NCI-H446 treated with DMSO at 0.1 percent for 48 hours (cell line): ENCODE measurements around the gene PLB1.

Experiments used
- DNase-seq: peaks from one replicate; lab custom pipeline; 2025; lab: John Stamatoyannopoulos, UW

PLB1 gene

DNA sequence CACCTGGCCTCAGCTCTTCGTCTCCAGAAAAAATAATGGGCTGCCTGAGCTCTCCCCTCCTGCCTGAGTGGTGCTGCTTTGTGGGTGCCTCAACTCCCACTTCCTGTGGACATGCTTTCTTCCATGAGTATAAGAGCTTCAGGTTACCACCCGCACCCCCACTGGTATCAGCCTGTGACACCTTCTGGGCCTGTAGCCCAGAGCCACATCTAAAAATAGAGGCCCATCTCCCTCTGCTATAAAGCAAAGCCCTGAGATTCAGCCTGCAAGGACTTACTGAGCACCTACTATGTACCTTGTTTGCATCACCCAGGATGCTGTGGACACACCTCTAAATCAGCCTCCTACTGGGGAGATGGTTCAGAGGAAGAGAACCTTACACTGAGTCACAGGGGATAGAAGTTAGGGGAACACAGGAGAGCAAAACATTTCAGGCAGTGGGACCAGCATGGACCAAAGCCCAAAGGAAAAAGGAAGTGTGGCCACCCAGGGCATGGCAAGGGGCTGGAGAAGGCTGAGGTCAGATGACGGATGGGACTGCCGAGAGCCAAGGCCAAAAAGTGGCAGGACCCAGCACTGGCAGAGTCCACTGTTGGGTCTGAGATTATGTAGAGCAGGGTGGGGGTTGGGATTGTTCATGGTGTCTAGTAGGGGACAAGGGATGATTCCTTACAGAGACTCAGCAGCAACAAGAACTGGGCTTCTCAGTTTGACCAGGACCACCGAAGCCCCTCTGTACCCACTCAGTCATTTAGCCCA lies 132.0 kb downstream of the PLB1 start:
- no peak for DNase-seq

- DNase-seq = no peak
These were observed 132.6 kb downstream of the PLB1 start for GRCh38 chr2:28628506-28628905.

DNA sequence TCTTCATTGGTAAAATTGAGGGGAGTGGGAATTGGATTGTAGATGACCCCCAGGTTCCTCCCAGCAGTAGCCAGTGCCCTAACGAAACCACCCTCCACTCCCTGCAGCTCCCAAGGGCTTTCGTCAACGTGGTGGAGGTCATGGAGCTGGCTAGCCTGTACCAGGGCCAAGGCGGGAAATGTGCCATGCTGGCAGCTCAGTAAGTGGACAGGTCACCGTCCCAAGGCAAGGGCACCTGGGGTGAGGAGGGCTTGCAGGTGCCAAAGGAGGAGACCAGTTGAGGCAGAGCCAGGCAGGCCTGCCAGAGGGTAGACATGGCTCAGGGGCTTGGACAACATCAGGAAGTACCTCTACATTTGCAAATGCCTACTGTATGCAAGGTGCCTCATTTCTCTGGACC lies 133.1 kb downstream of the PLB1 start:
- DNase-seq = no peak

DNA sequence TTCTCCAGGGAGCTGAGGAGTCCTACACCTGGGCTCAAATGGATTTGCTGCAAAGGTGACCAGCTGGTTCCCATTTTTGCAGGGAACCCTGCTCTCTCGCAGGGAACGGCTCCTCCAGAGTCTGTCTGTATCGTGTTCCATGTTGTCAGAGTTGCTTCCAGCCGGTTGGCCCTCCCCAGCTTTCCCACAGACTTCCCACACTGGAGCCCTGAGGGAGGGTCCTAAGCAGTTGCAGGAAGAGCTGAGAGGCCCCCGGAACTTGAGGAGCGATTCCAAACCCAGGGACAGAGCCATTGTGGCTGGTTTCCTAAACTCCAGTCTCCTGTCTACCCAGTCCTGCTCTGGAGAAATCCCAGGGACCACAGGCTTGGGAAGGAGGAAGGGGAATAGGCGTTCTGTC lies 134.1 kb downstream of the PLB1 start:
- no peak for DNase-seq

DNA sequence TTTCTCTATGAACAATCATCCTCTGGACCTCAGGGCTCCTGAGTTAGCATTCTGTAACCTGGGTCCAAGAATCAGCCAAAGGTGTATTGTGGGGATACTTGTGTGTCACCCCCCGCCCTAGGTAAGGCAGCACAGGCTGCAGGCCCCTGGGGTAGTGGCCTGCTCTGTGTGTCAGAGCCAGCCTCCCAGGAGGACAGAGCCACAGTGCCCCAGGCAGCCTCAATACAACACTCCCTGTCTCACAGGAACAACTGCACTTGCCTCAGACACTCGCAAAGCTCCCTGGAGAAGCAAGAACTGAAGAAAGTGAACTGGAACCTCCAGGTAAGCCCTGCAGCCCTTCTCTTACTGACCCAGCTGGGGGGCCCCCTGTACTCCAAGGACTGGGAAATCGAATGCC lies 134.5 kb downstream of the PLB1 start:
- no peak for DNase-seq

DNA sequence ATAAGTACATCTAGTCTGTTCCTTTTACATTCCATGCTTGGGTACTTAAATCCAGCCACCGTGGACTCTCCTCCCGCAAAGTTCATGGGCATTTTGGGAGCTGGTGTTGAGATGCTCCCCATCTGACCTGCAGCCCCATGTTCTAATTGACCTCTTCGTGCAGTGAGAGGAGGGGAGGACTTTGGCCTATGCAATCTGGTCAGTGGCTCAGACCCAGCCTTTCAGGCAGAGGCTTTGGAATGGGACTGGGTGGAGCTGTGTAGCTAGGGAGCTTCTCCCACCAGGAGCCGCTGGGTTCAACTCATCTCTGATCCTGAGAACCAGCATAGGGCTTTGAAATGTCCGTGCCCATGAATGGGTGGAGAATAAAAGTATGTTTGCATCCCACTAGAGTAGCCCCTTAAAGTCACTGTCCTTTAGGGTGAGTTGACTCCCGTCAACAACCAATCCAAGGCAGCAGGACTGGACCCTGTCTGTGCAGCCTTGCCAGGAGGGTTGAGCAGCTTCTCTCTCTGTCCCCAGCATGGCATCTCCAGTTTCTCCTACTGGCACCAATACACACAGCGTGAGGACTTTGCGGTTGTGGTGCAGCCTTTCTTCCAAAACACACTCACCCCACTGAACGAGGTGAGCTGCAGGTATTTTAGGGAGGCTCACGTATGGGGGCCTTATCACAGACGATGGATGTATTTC lies 135.8 kb downstream of the PLB1 start:
- DNase-seq = no peak

GRCh38 chr2:28632791-28633190 lies 136.9 kb downstream of the PLB1 start:
- no peak for DNase-seq

GRCh38 chr2:28633204-28633603 lies 137.3 kb downstream of the PLB1 start:
- no peak for DNase-seq

- no peak for DNase-seq
These were observed 137.9 kb downstream of the PLB1 start for GRCh38 chr2:28633746-28634145.

- no peak for DNase-seq
These were observed 139.3 kb downstream of the PLB1 start for GRCh38 chr2:28635191-28635611.

GRCh38 chr2:28636491-28636890 lies 140.6 kb downstream of the PLB1 start:
- no peak for DNase-seq

- DNase-seq = no peak
These were observed 141.5 kb downstream of the PLB1 start for GRCh38 chr2:28637066-28638047.

DNA sequence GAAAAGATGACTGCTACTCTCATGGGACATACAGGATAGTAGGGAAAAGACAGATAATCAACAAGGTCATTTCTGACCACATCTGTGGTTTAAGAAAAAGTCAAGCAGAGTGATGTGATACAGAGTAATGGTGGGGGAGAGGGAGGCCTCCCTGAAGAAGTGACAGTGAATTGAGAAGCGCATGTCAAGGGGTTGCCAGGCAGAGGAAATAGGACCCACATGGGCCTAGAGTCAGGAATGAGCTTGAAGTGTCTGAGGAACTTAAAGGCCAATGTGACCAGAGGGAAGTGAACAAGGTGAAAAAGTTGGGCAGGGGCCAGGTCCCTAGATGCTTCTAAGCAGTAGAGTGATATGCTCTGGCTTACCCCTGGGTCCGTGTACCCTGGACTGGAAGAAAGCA lies 142.2 kb downstream of the PLB1 start:
- no peak for DNase-seq

GRCh38 chr2:28639092-28639691 lies 143.3 kb downstream of the PLB1 start:
- DNase-seq = no peak

DNA sequence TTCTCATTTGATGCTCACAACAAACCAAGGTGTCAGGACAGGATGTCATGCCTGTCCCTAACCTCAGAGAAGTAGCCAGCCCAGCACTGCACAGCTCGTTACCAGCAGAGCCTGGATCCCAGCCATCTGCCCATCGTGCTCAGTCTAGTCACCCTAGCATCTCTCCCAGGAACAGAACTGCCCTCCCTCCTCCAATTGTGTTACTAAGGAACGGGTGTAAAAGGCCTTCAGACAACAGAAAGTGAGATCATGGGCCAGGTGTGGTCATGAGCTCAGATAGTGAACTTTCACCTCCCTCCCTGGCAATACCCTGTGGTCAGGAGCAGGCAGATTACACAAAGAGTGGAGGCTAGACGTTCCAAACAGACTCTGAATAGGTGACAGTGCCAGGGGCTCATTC lies 144.0 kb downstream of the PLB1 start:
- DNase-seq = no peak

GRCh38 chr2:28640260-28640907 lies 144.5 kb downstream of the PLB1 start:
- DNase-seq = no peak

DNA sequence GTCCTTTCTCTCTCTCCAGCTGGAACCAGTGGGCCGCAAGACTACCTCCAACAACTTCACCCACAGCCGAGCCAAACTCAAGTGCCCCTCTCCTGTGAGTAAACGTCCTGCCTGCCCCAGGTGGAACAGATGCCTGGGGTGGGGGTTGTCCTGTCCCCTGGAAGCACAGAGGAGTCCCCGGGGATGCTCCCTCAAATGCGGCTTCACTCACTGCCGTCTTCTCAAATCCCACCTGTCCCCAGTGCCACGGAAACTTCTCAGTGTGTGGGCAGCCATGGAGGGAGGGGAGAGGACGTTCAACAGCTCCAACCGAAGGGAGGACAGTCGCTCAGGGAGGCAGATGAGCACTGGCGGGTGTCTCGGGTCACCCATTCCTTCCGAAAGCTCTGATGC lies 145.0 kb downstream of the PLB1 start:
- no peak for DNase-seq

GRCh38 chr2:28642796-28643195 lies 146.9 kb downstream of the PLB1 start:
- DNase-seq = no peak

GRCh38 chr2:28643327-28643726 lies 147.5 kb downstream of the PLB1 start:
- no peak for DNase-seq

DNA sequence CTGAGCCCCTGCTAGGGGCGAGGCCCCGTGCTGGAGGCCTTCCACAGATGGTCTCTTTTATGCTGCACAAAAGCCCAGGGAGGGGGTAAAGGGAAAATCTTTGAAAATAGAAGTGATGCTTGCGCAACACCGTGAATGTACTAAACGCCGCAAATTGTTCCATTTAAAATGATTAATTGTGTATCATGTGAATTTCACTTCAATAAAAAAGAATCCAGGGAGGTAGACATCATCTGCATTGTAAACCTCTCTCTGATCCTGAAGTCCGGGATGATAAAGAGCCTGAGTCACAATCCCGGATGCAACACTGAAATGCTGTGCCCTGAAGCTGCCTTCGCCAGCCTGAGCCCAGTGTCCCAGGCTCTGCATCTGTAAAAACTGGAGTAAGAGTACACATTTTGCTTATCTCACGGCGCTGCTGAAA lies 148.1 kb downstream of the PLB1 start:
- no peak for DNase-seq

DNA sequence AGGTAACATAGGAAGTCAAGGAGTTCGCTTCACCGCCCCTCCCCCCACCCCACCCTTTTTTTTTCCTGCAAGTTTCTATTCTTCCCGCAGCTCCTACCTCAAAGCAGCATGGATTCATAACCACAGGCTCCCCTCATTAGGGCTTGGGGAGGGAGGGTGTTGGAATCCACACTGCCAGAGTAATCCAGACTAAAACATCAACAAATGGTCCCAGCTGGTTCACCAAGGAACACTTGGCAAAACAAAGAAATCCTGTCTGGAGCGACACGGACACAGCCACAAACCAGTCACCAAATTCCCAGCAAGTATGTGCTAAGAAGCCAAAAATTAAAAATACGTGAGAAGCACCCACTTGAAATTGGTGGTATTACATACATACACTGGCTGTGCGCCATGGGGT lies 148.9 kb downstream of the PLB1 start:
- DNase-seq = no peak

- DNase-seq = no peak
These were observed 149.7 kb downstream of the PLB1 start for GRCh38 chr2:28645553-28645952.
